Fibroblast of lung (primary cell): Measurements from ENCODE around the gene COL15A1. TPM values are rescaled to one million over a fixed set of nuclear protein-coding genes. Genes with fewer than 3 reads are reported as not detected.

Source experiments
- DNase-seq, 2 donors: peaks; one replicate each; pipeline versions ENCODE4 v3.0.0 to v3.0.0-alpha.2; 2010; ENCODE audit warnings: low read depth in 2 of 2
- H2AFZ ChIP-seq: 2 replicates; pipeline ENCODE4 v1.5.1; 2012; ENCODE audit warnings: low read length, control low read depth, inconsistent platforms
- H3K27ac ChIP-seq: 2 replicates; pipeline ENCODE4 v1.5.1; 2011; ENCODE audit warnings: low read length, control low read depth; ENCODE audit not compliant: insufficient read depth
- H3K27me3 ChIP-seq: 2 replicates; pipeline ENCODE4 v1.5.1; 2011; ENCODE audit warnings: mild to moderate bottlenecking, low read length; ENCODE audit not compliant: control insufficient read depth, insufficient read depth
- H3K36me3 ChIP-seq: 2 replicates; pipeline ENCODE4 v1.5.1; 2011; ENCODE audit warnings: low read length; ENCODE audit not compliant: control insufficient read depth, insufficient read depth
- H3K4me1 ChIP-seq: 2 replicates; pipeline ENCODE4 v1.5.1; 2011; ENCODE audit warnings: low read length; ENCODE audit not compliant: control insufficient read depth, insufficient read depth; ENCODE audit errors: extremely low read depth
- H3K4me2 ChIP-seq: 2 replicates; pipeline ENCODE4 v1.5.1; 2011; ENCODE audit warnings: low read length, control low read depth; ENCODE audit not compliant: insufficient read depth; ENCODE audit errors: extremely low read depth
- H3K4me3 ChIP-seq, 4 experiments: fragments of 200-600 bp in 1 of 4; sonication (generic) in 1 of 4; replicated peaks in 1 of 4; 2 replicates each; pipeline ENCODE4 v1.5.1; 2011 to 2016; ENCODE audit warnings: low read length in 4 of 4, low read depth in 3 of 4, mild to moderate bottlenecking in 3 of 4, control low read depth in 2 of 4, inconsistent platforms in 1 of 4, mixed read lengths in 1 of 4; ENCODE audit not compliant: insufficient read depth in 1 of 4; ENCODE audit errors: control extremely low read depth in 1 of 4
- H3K79me2 ChIP-seq: 2 replicates; pipeline ENCODE4 v1.5.1; 2012; ENCODE audit warnings: mild to moderate bottlenecking, low read length, inconsistent platforms; ENCODE audit not compliant: control insufficient read depth, insufficient read depth
- H3K9ac ChIP-seq: 2 replicates; pipeline ENCODE4 v1.5.1; 2011; ENCODE audit warnings: mild to moderate bottlenecking, low read length, control low read depth; ENCODE audit not compliant: insufficient read depth
- H3K9me3 ChIP-seq: 2 replicates; pipeline ENCODE4 v1.5.1; 2012; ENCODE audit warnings: low read depth, low read length; ENCODE audit not compliant: control insufficient read depth, insufficient read depth
- H4K20me1 ChIP-seq: 2 replicates; pipeline ENCODE4 v1.5.1; 2011; ENCODE audit warnings: low read length; ENCODE audit not compliant: control insufficient read depth, insufficient read depth; ENCODE audit errors: extremely low read depth
- CTCF ChIP-seq, 2 donors: IDR thresholded peaks in 1 of 2; conservative IDR thresholded peaks in 1 of 2; 1 replicate in 1 of 2; 2 replicates in 1 of 2; pipeline ENCODE4 v1.5.1; 2011 to 2012; ENCODE audit warnings: low read length in 2 of 2, control low read depth in 1 of 2, inconsistent platforms in 1 of 2, low read depth in 1 of 2, mild to moderate bottlenecking in 1 of 2
- EZH2 ChIP-seq: IDR thresholded peaks from 2 replicates; pipeline ENCODE4 v1.5.1; 2012; ENCODE audit warnings: low read length, control low read depth, mild to moderate bottlenecking; ENCODE audit errors: missing control alignments
- polyA plus RNA-seq, 2 donors: library from polyadenylated mRNA; depleted of rRNA in 1 of 2; stranded (reverse) in 1 of 2; unstranded in 1 of 2; fragments of >200 nt; gene quantifications; 2 replicates each; pipeline ENCODE4 v1.2.1, GENCODE V29; 2011 to 2012; ENCODE audit warnings: missing spikeins in 1 of 2
- total RNA-seq: library from RNA; depleted of rRNA; stranded (reverse); fragments of >200 nt; gene quantifications from 2 replicates; pipeline ENCODE4 v1.2.1, GENCODE V29; 2014

COL15A1 gene
- total and polyA plus RNA-seq, 2 donors (not counting 1 experiment from before 2014, with no cell fraction given), result 13.3 to 41.0 TPM

- peaks cover 3% of the 10 kb centered on the region for H3K27me3 ChIP-seq
- peaks cover 14% of the 10 kb centered on the region for H3K4me1 ChIP-seq
- H3K4me3 ChIP-seq, result no peak overlapping the region
- no peaks in the 10 kb centered on the region for H3K9me3 ChIP-seq
- no peak overlapping the region for H2AFZ ChIP-seq
- no peaks in the 10 kb centered on the region for H4K20me1 ChIP-seq
- H3K9ac ChIP-seq, result no peak overlapping the region
- no peak for TF ChIP-seq EZH2
- no peak for TF ChIP-seq CTCF (conservative IDR thresholded peaks at IDR 0.05 in 1 of 2, IDR thresholded peaks at IDR 0.05 in 1 of 2; ENCODE audit: low read depth in 1 of 2, low read length in 2 of 2)
- no peaks in the 10 kb centered on the region for H3K36me3 ChIP-seq
- DNase-seq, result no peak
- H3K27ac ChIP-seq, result no peak overlapping the region
- H3K4me2 ChIP-seq, result no peak overlapping the region
- H3K79me2 ChIP-seq, result no peaks in the 10 kb centered on the region
These were observed 49.9 kb downstream of the COL15A1 start for GRCh38 chr9:98993570-98993945.

DNA sequence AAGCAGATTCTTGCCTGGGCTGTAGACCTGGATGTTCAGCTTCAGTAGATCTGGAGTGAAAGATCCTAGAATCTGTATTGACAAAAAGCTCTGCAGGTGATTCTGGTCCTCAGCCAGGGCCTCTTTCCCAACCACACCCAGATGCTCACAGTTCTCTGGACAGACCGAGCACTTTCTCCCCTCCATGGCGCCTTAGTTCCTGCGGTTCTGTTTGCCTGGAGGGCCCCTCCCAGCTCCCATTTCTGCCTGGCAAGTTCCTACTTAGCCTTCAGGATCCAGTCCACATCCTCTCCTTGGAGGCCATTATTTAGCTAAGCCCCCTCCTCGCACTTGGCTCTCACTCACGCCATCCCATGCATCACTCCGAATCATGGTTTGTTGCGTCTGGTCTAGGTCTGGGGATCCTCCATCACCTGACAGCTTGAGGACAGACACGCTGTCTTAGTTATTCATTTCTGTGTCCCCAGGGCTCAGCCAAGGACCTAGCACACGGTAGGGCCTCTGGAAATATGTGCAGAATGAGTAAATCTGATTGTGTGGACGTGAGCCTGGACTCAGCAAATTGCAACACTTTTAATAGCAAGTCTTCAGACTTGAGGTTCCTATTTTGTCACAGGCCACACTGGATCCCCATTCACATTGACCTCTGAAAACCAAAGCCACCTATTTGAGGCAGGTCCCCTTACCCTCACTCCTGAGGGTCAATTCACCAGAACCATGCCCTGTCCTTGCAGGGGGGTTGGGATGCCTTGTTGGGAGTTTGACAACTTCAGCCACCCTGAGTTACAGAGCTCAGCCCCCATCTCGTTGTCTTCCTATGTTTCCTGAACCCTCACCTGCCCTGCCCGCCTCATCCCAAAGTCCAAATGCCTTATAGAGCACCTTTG lies 50.7 kb downstream of the COL15A1 start:
- peaks cover 16% of the 10 kb centered on the region for H3K4me1 ChIP-seq
- H4K20me1 ChIP-seq, result no peaks in the 10 kb centered on the region
- H3K27ac ChIP-seq, result no peak overlapping the region
- peaks cover 3% of the 10 kb centered on the region for H3K27me3 ChIP-seq
- no peak overlapping the region for H3K4me2 ChIP-seq
- no peaks in the 10 kb centered on the region for H3K9me3 ChIP-seq
- no peak for TF ChIP-seq CTCF (conservative IDR thresholded peaks at IDR 0.05 in 1 of 2, IDR thresholded peaks at IDR 0.05 in 1 of 2; ENCODE audit: low read depth in 1 of 2, low read length in 2 of 2)
- TF ChIP-seq EZH2, result no peak
- H2AFZ ChIP-seq, result no peak overlapping the region
- no peak for DNase-seq
- H3K9ac ChIP-seq, result no peak overlapping the region
- no peaks in the 10 kb centered on the region for H3K79me2 ChIP-seq
- no peak overlapping the region for H3K4me3 ChIP-seq
- no peaks in the 10 kb centered on the region for H3K36me3 ChIP-seq

DNA sequence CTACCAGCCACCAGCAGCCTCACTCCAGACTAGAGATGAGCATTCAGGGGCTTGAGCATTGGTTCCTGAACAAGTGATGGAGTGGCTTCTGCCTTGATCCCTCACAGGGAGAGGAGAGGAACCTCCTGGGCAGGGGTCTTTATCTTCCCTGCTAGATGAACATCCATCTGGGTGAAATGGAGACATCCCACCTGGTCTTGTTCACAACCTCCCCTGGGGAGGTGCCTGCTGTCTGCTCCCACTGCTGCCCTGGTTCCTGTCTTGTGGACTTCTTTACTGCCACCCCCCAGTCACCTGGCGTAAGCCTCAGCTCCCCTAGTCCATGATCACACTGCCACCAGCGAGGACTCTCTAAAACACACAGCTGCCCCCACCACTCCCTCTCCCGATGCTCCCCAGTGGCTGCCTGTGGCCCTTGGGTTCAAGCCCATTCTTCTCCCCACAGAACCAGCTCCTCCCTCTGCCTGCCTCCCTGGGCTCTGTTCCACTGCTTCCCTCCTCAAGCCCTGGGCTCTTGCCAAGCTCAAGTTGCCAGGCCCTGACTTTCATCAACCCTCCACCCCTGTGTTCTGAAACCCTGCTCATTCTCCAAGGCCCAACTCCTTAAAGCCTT lies 51.5 kb downstream of the COL15A1 start:
- Histone ChIP-seq H3K27ac (no peak overlapping the region), H3K9ac (no peak overlapping the region), H3K27me3 (peaks cover 3% of the 10 kb centered on the region), H3K36me3 (no peaks in the 10 kb centered on the region), H3K4me2 (no peak overlapping the region), H3K79me2 (no peaks in the 10 kb centered on the region), H3K9me3 (no peaks in the 10 kb centered on the region), H2AFZ (no peak overlapping the region), H3K4me1 (peaks cover 12% of the 10 kb centered on the region), H3K4me3 (no peak overlapping the region), H4K20me1 (no peaks in the 10 kb centered on the region)
- DNase-seq, result peak in 1 of 2 donors; percentile 63
- TF ChIP-seq CTCF (conservative IDR thresholded peaks at IDR 0.05 in 1 of 2, IDR thresholded peaks at IDR 0.05 in 1 of 2; ENCODE audit: low read depth in 1 of 2, low read length in 2 of 2), result no peak
- TF ChIP-seq EZH2, result no peak
